Fibroblast of the aortic adventitia (primary cell): ENCODE measurements around the gene ALKBH8. TPM values are rescaled to one million over a fixed set of nuclear protein-coding genes. Genes with fewer than 3 reads are reported as not detected.
A peak's percentile ranks its signal among the peaks of the same experiment; 100 is the strongest.

ENCODE experiments used
- DNase-seq: peaks from one replicate; pipeline ENCODE4 v3.0.0-alpha.2; 2010; ENCODE audit warnings: low read depth
- H3K4me3 ChIP-seq: 2 replicates; pipeline ENCODE4 v1.5.1; 2011; ENCODE audit warnings: low read depth, mild to moderate bottlenecking, control low read depth, low read length, moderate library complexity
- total RNA-seq: library from RNA; depleted of rRNA; stranded (reverse); fragments of >200 nt; gene quantifications from 2 replicates; pipeline ENCODE4 v1.2.3, GENCODE V29; 2012; ENCODE audit warnings: low replicate concordance
- TF ChIP-seq, protein P1 (sequence below): IDR thresholded peaks from 2 replicates; pipeline ENCODE4 v1.5.1; 2011; ENCODE audit warnings: mild to moderate bottlenecking, low read length, control low read depth, inconsistent platforms; ENCODE audit not compliant: insufficient read depth

ALKBH8 gene, protein sequence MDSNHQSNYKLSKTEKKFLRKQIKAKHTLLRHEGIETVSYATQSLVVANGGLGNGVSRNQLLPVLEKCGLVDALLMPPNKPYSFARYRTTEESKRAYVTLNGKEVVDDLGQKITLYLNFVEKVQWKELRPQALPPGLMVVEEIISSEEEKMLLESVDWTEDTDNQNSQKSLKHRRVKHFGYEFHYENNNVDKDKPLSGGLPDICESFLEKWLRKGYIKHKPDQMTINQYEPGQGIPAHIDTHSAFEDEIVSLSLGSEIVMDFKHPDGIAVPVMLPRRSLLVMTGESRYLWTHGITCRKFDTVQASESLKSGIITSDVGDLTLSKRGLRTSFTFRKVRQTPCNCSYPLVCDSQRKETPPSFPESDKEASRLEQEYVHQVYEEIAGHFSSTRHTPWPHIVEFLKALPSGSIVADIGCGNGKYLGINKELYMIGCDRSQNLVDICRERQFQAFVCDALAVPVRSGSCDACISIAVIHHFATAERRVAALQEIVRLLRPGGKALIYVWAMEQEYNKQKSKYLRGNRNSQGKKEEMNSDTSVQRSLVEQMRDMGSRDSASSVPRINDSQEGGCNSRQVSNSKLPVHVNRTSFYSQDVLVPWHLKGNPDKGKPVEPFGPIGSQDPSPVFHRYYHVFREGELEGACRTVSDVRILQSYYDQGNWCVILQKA
- 10.7 and 16.3 TPM in 2 replicates for total RNA-seq

DNA sequence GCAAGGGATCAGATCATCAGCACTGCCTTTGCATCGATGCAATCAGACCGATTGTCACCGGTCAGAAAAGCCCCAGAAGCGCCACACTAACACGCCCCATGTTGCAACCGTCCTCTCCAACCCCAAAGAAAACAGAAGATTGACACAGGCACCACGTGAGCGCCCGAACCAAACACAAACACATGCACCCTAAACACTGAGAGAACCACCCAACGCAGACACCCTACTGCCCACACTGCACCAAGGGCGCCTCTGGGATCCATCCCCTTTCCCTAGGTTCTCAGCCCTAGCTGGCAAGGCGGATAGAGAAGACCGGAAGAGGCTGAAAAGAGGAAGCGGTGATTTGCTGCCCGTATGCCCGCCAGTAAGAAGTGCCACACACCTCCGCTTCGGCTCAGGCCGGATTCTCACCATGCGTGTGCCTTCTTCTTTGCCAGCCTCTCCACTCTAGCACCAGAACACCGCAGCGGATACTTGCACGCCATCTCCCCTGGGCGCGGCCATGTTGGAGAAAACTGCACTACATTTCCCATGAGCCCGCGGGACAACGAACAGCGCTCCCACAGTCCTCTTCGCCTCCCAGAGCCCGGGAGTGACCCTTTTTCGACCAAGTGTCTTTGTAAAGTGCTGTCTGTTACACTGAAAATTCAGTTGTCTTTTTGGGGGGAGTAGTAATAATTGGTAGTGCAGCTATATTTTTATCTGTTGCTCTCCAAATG, at the start of gene ALKBH8:
Gene ALKBH8, minus strand, starts transcription at position 517 of the 719 bp plus-strand sequence. CDS start 4,842 bp downstream, outside the sequence.
- TF ChIP-seq, protein P1, sequence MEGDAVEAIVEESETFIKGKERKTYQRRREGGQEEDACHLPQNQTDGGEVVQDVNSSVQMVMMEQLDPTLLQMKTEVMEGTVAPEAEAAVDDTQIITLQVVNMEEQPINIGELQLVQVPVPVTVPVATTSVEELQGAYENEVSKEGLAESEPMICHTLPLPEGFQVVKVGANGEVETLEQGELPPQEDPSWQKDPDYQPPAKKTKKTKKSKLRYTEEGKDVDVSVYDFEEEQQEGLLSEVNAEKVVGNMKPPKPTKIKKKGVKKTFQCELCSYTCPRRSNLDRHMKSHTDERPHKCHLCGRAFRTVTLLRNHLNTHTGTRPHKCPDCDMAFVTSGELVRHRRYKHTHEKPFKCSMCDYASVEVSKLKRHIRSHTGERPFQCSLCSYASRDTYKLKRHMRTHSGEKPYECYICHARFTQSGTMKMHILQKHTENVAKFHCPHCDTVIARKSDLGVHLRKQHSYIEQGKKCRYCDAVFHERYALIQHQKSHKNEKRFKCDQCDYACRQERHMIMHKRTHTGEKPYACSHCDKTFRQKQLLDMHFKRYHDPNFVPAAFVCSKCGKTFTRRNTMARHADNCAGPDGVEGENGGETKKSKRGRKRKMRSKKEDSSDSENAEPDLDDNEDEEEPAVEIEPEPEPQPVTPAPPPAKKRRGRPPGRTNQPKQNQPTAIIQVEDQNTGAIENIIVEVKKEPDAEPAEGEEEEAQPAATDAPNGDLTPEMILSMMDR, result no peak
- peak within 1 kb of the TSS; percentile 97 for H3K4me3 ChIP-seq
- peak; percentile 63 for DNase-seq

DNA sequence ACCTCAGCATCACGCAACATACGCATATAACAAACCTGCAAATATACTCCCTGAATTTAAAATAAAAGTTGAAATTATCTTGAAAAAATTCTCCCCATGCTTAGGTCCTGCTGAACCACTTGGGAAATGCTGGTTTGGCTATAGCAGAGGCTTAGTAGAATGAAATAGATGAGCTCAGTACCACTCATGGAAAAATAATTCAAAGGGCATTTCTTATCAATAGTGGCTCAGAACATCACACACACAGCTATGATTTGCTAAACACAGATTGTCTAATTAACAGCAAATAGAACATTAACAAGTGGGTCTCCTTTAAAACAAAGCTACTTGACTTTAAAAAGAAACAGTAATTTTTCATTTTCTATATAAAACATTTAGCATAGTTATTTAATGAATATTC, 46.9 kb upstream of the ALKBH8 start:
- TF ChIP-seq, protein P1, result no peak
- no peak overlapping the region for H3K4me3 ChIP-seq
- DNase-seq, result no peak

DNA sequence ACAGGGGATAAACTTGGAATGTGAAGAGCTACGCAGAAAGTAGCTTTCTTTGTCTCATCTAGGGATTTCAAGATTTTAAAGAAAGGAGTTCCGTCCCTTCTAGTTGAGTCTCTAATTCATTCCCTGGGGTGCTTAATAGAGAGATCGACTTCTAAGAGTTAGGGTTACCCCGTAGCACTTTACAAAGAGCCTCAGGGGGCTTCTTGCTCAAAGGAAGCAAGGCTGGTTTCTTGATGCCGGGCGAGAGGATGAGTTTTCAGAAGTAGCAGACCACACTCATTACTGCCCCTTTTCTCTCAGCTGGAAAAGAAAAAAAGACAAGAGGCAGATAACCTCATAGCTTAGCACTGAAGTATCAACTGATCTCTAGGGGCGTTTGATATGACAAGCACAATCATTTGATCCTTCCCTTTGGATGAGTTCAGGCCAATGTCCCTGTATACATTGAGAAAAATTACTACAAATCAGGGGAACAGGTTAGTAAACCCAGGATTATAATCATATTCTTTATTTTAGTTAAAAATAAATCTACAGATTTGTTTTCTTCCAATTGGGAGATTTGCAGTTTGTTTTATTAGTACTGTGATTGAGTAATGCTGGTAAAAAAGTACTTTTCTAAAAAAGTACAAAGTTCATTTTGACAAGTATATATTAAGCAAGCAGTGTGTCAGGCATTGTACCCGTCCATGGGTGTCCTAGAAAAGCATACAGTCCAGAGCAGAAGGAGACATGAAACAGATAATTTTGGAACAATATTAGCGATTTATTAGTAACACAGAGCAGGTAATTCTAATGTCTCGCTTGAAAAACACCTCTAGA, 44.1 kb upstream of the ALKBH8 start:
- H3K4me3 ChIP-seq, result no peak overlapping the region
- TF ChIP-seq, protein P1, result no peak
- no peak for DNase-seq

DNA sequence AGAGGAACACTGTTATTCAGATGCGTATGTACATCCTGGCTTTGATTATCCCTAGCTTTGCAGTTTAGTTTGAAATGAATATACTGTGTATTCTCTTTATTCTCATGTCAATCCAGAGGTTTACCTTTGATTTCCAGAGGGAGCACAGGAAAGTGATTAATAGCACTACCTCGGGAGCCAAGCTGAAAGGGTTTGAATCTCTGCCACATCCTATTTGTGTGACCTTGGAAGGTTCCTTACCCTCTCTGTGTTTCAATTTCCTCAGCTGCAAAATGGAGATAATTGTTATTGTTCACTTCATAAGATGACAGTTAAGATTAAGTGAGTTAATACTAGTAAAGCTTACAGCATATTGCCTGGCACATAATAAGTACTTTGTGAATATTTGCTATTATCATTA, 43.3 kb upstream of the ALKBH8 start:
- no peak overlapping the region for H3K4me3 ChIP-seq
- TF ChIP-seq, protein P1, result no peak
- no peak for DNase-seq

DNA sequence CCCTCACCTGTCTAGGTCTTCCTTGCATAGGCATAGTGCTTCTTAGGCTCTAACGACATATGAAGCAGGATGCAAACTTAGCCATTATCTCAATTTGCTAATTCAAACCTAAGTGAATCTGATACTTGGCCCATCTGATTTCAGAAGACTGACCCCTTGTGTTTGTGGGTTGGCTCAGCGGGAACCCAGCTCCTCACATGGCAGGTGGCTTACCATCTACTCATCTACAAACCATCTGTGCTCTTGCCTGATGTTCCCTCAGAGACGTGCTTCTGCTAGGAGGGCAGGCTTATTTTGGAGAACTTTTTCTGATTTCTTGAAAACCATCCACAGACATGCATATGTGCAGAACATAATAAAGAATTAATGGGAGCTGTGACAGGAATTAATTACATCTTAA, 40.6 kb upstream of the ALKBH8 start:
- no peak overlapping the region for H3K4me3 ChIP-seq
- TF ChIP-seq, protein P1, result no peak
- no peak for DNase-seq
